ENCODE data around the gene ST7.

Gene ST7

DNA sequence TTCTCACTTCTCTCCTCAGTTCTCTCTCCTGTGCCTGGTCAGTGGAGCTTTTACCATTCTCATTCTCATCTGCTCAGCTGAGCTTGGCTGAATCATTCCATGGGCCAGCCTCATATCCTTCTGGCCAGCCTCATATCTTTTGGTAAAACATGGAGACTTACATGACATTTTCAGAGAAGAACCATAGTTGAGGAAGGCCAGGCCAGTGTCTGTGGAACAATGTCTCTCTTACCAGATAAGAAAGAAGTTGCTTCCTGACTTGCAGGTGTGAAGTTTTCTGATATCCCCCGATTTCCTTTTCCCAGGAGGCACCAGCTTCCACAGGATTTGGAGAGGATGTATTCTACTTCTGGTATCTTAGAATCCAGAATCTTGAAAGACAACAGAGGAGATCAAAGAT, 24.7 kb downstream of the ST7 start:
- no peaks in the 10 kb centered on the region for H3K9me3 ChIP-seq (ENCODE audit: control insufficient read depth, insufficient read depth, low read length)
- no peak overlapping the region for H3K27ac ChIP-seq (ENCODE audit: low read length)
- H3K4me1 ChIP-seq (ENCODE audit: control insufficient read depth, insufficient read depth, low read length), result no peaks in the 10 kb centered on the region
- DNase-seq (ENCODE audit: low read depth, low spot score), result no peak
- no peaks in the 10 kb centered on the region for H3K36me3 ChIP-seq (ENCODE audit: control insufficient read depth, insufficient read depth, low read length)
- no peaks in the 10 kb centered on the region for H3K27me3 ChIP-seq (ENCODE audit: control insufficient read depth, insufficient read depth, low read length)
- H3K4me3 ChIP-seq (ENCODE audit: low read length), result no peak overlapping the region
- WGBS (ENCODE audit: insufficient coverage, insufficient read length), result no CpG with 5 or more reads among the region's 1 CpG

GRCh38 chr7:116979430-116979829, 26.1 kb downstream of the ST7 start:
- Histone ChIP-seq H3K4me1 (ENCODE audit: control insufficient read depth, insufficient read depth, low read length) (no peaks in the 10 kb centered on the region), H3K27me3 (ENCODE audit: control insufficient read depth, insufficient read depth, low read length) (no peaks in the 10 kb centered on the region), H3K36me3 (ENCODE audit: control insufficient read depth, insufficient read depth, low read length) (no peaks in the 10 kb centered on the region), H3K4me3 (ENCODE audit: low read length) (no peak overlapping the region), H3K27ac (ENCODE audit: low read length) (no peak overlapping the region), H3K9me3 (ENCODE audit: control insufficient read depth, insufficient read depth, low read length) (no peaks in the 10 kb centered on the region)
- DNase-seq (ENCODE audit: low read depth, low spot score), result no peak
- WGBS (ENCODE audit: insufficient coverage, insufficient read length), result 100% methylated on average over 1 of the region's 3 CpGs

DNA sequence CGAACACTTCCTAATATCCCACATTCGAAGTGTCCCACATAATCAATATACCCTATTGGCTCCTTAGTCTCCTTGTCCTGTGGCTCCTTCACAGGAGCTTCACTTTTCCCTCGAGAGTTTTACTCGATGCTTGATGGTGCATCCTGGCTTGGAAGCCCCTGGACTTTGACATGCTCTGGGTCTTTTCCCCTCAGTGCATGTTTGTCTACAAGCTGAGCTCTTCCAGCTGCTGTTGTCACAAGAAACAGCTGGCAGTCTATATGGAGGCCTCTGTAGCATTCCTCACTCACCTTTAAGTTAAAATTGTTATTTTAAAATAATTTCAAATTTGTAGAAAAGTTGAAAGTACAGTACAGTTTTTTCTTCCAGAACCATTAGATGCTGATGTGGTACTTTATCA, 27.1 kb downstream of the ST7 start:
- no peaks in the 10 kb centered on the region for H3K27me3 ChIP-seq (ENCODE audit: control insufficient read depth, insufficient read depth, low read length)
- H3K36me3 ChIP-seq (ENCODE audit: control insufficient read depth, insufficient read depth, low read length), result no peaks in the 10 kb centered on the region
- no peak overlapping the region for H3K4me3 ChIP-seq (ENCODE audit: low read length)
- no peaks in the 10 kb centered on the region for H3K4me1 ChIP-seq (ENCODE audit: control insufficient read depth, insufficient read depth, low read length)
- H3K9me3 ChIP-seq (ENCODE audit: control insufficient read depth, insufficient read depth, low read length), result no peaks in the 10 kb centered on the region
- no CpG with 5 or more reads among the region's 4 CpGs for WGBS (ENCODE audit: insufficient coverage, insufficient read length)
- no peak for DNase-seq (ENCODE audit: low read depth, low spot score)
- H3K27ac ChIP-seq (ENCODE audit: low read length), result no peak overlapping the region

GRCh38 chr7:116981939-116982338, 28.6 kb downstream of the ST7 start:
- Histone ChIP-seq H3K36me3 (ENCODE audit: control insufficient read depth, insufficient read depth, low read length) (no peaks in the 10 kb centered on the region), H3K4me3 (ENCODE audit: low read length) (no peak overlapping the region), H3K4me1 (ENCODE audit: control insufficient read depth, insufficient read depth, low read length) (no peaks in the 10 kb centered on the region), H3K9me3 (ENCODE audit: control insufficient read depth, insufficient read depth, low read length) (no peaks in the 10 kb centered on the region), H3K27me3 (ENCODE audit: control insufficient read depth, insufficient read depth, low read length) (no peaks in the 10 kb centered on the region), H3K27ac (ENCODE audit: low read length) (no peak overlapping the region)
- DNase-seq (ENCODE audit: low read depth, low spot score), result no peak
- no CpG with 5 or more reads among the region's 2 CpGs for WGBS (ENCODE audit: insufficient coverage, insufficient read length)

DNA sequence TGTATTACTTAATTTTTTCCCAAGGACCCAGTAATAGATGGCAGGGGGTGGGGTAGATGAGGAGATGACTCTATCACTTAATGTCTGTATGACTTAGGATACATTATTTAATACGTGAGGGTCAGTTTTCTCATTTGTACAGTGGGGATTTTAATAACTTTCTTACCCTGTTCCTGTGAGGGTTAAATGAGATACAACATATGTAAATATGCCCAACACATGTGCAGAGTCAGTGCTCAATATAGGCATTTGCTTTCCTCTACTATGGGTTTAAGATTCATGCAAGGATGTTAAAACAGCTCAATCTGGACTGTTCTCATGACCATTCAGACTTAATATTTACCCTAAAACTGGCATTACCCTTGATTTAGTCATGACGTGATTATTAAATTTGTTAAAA, 31.2 kb downstream of the ST7 start:
- Histone ChIP-seq H3K9me3 (ENCODE audit: control insufficient read depth, insufficient read depth, low read length) (no peaks in the 10 kb centered on the region), H3K27ac (ENCODE audit: low read length) (no peak overlapping the region), H3K36me3 (ENCODE audit: control insufficient read depth, insufficient read depth, low read length) (no peaks in the 10 kb centered on the region), H3K4me1 (ENCODE audit: control insufficient read depth, insufficient read depth, low read length) (no peaks in the 10 kb centered on the region; the same call in 1 of the 2 replicates), H3K27me3 (ENCODE audit: control insufficient read depth, insufficient read depth, low read length) (no peaks in the 10 kb centered on the region), H3K4me3 (ENCODE audit: low read length) (no peak overlapping the region)
- no peak for DNase-seq (ENCODE audit: low read depth, low spot score)
- no CpG with 5 or more reads among the region's 2 CpGs for WGBS (ENCODE audit: insufficient coverage, insufficient read length)

- WGBS (ENCODE audit: insufficient coverage, insufficient read length), result 98% methylated on average over 2 of the region's 2 CpGs
- DNase-seq (ENCODE audit: low read depth, low spot score), result no peak
- no peak overlapping the region for H3K4me3 ChIP-seq (ENCODE audit: low read length)
- H3K9me3 ChIP-seq (ENCODE audit: control insufficient read depth, insufficient read depth, low read length), result no peaks in the 10 kb centered on the region
- no peaks in the 10 kb centered on the region; the same call in 1 of the 2 replicates for H3K4me1 ChIP-seq (ENCODE audit: control insufficient read depth, insufficient read depth, low read length)
- H3K27ac ChIP-seq (ENCODE audit: low read length), result no peak overlapping the region
- no peaks in the 10 kb centered on the region for H3K36me3 ChIP-seq (ENCODE audit: control insufficient read depth, insufficient read depth, low read length)
- H3K27me3 ChIP-seq (ENCODE audit: control insufficient read depth, insufficient read depth, low read length), result no peaks in the 10 kb centered on the region
These were observed 31.6 kb downstream of the ST7 start for GRCh38 chr7:116984917-116985316.

- H3K4me3 ChIP-seq (ENCODE audit: low read length), result no peak overlapping the region
- H3K4me1 ChIP-seq (ENCODE audit: control insufficient read depth, insufficient read depth, low read length), result no peaks in the 10 kb centered on the region; the same call in 1 of the 2 replicates
- DNase-seq (ENCODE audit: low read depth, low spot score), result no peak
- no peak overlapping the region for H3K27ac ChIP-seq (ENCODE audit: low read length)
- H3K9me3 ChIP-seq (ENCODE audit: control insufficient read depth, insufficient read depth, low read length), result no peaks in the 10 kb centered on the region
- H3K27me3 ChIP-seq (ENCODE audit: control insufficient read depth, insufficient read depth, low read length), result no peaks in the 10 kb centered on the region
- H3K36me3 ChIP-seq (ENCODE audit: control insufficient read depth, insufficient read depth, low read length), result no peaks in the 10 kb centered on the region
- WGBS (ENCODE audit: insufficient coverage, insufficient read length), result no CpG with 5 or more reads among the region's 5 CpGs
These were observed 32.3 kb downstream of the ST7 start for GRCh38 chr7:116985575-116985974.

DNA sequence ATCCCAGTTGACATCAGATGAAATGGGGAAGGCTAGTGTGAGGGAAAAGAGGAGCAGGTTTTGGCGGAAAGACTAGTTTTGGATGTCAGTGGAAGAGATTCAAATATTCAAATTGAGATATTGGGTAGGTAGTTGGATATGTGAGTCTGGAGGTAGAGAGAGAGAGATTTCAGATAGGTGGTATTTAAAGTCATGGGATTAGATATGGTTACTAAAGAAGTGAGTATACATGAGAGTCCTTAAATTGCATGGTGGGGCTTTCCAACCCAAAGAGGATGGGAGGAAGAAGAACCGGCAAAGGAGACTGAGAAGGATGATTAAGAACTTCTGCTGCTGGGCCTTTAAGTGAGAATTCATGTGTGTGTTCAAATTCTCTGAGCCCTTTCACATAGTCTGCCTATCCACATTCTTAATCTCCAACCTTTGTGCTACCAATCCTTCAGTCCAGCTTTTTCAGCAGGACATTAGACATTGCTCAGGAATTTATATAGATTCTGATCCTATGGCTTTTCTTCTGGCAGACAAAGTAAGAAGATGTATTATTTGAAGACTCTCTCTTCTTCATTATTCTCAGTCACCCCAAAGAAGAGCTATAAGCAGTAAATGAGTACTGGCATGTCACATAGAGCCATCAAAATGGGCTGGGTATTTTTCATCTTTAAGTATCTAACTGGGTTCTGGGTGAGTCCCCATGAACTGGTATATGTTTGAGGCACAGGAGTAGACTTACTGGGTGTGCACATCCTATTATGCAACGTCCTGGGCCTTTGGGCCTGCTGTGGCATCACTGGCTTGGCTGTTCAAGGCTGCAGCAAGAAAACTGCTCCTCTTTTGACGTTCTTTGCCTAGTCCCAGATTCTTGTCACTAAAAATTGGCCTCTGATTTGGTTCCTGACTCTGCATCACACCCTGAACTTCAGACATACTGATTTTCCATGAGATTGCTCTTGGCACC, 33.6 kb downstream of the ST7 start:
- H3K27me3 ChIP-seq (ENCODE audit: control insufficient read depth, insufficient read depth, low read length), result no peaks in the 10 kb centered on the region
- no peaks in the 10 kb centered on the region; the same call in 1 of the 2 replicates for H3K9me3 ChIP-seq (ENCODE audit: control insufficient read depth, insufficient read depth, low read length)
- H3K36me3 ChIP-seq (ENCODE audit: control insufficient read depth, insufficient read depth, low read length), result no peaks in the 10 kb centered on the region
- H3K4me3 ChIP-seq (ENCODE audit: low read length), result no peak overlapping the region
- WGBS (ENCODE audit: insufficient coverage, insufficient read length), result 100% methylated on average over 1 of the region's 4 CpGs
- H3K27ac ChIP-seq (ENCODE audit: low read length), result no peak overlapping the region
- no peaks in the 10 kb centered on the region; the same call in 1 of the 2 replicates for H3K4me1 ChIP-seq (ENCODE audit: control insufficient read depth, insufficient read depth, low read length)
- no peak for DNase-seq (ENCODE audit: low read depth, low spot score)

DNA sequence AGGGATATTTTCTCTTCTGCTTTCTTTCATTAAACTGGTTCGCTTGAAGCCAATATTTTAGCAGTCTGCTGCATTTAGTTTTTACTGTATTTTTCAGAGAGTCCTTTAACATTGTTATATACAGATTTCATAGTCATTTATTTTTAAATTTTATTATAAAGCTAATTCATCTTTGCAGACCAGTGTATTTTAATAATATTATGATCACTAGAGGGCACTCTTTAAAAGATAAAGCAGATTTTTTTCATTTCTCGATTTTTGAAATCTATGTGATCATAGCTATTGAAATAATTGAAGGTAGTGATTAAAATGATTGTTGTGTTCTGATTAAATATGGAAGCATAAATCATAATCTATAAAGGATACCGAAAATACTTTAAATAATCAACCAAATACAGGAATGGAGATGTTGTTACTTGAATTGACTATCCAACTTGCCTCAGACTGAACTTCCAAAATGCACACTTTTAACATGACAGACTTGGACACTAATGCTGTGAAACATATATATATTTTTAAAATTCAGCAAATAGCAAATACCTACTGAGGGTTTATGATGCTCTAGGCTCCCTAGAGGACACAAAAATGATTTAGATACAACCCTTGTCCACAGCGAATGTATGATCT, 35.2 kb downstream of the ST7 start:
- H3K36me3 ChIP-seq (ENCODE audit: control insufficient read depth, insufficient read depth, low read length), result no peaks in the 10 kb centered on the region
- H3K4me1 ChIP-seq (ENCODE audit: control insufficient read depth, insufficient read depth, low read length), result no peaks in the 10 kb centered on the region; the same call in 1 of the 2 replicates
- no peak overlapping the region for H3K27ac ChIP-seq (ENCODE audit: low read length)
- no peak for DNase-seq (ENCODE audit: low read depth, low spot score)
- no peaks in the 10 kb centered on the region for H3K27me3 ChIP-seq (ENCODE audit: control insufficient read depth, insufficient read depth, low read length)
- WGBS (ENCODE audit: insufficient coverage, insufficient read length), result 100% methylated on average over 1 of the region's 4 CpGs
- peaks cover 2% of the 10 kb centered on the region for H3K9me3 ChIP-seq (ENCODE audit: control insufficient read depth, insufficient read depth, low read length)
- H3K4me3 ChIP-seq (ENCODE audit: low read length), result no peak overlapping the region

DNA sequence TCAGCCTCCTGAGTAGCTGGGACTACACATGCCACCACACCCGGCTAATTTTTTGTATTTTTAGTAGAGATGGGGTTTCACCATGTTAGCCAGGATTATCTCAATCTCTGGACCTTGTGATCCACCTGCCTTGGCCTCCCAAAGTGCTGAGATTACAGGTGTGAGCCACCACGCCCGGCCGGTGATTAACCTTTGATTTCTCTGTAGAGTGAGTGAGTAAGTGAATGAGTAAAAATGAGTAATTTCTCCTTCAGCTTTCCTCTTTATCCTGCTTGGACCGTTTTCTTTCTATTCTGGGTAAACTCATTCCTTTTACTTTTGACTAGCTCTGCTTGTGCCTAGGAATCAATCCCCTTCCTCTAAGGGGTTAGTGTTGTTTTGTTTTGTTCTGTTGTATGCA, 36.8 kb downstream of the ST7 start:
- Histone ChIP-seq H3K36me3 (ENCODE audit: control insufficient read depth, insufficient read depth, low read length) (no peaks in the 10 kb centered on the region), H3K9me3 (ENCODE audit: control insufficient read depth, insufficient read depth, low read length) (peaks cover 2% of the 10 kb centered on the region), H3K4me1 (ENCODE audit: control insufficient read depth, insufficient read depth, low read length) (no peaks in the 10 kb centered on the region; the same call in 1 of the 2 replicates), H3K27me3 (ENCODE audit: control insufficient read depth, insufficient read depth, low read length) (no peaks in the 10 kb centered on the region), H3K4me3 (ENCODE audit: low read length) (no peak overlapping the region), H3K27ac (ENCODE audit: low read length) (no peak overlapping the region)
- no peak for DNase-seq (ENCODE audit: low read depth, low spot score)
- WGBS (ENCODE audit: insufficient coverage, insufficient read length), result no CpG with 5 or more reads among the region's 5 CpGs

Measured in iPS DF 6.9 (cell line).